GM18858 (cell line): Measurements from ENCODE around the gene TTC34.

Experiments
- ATAC-seq: cut with Tn5 transposase; IDR thresholded peaks from one replicate; pipeline ENCODE4 v1.9.1; 2021; ENCODE audit not compliant: unreplicated experiment

Gene TTC34, protein sequence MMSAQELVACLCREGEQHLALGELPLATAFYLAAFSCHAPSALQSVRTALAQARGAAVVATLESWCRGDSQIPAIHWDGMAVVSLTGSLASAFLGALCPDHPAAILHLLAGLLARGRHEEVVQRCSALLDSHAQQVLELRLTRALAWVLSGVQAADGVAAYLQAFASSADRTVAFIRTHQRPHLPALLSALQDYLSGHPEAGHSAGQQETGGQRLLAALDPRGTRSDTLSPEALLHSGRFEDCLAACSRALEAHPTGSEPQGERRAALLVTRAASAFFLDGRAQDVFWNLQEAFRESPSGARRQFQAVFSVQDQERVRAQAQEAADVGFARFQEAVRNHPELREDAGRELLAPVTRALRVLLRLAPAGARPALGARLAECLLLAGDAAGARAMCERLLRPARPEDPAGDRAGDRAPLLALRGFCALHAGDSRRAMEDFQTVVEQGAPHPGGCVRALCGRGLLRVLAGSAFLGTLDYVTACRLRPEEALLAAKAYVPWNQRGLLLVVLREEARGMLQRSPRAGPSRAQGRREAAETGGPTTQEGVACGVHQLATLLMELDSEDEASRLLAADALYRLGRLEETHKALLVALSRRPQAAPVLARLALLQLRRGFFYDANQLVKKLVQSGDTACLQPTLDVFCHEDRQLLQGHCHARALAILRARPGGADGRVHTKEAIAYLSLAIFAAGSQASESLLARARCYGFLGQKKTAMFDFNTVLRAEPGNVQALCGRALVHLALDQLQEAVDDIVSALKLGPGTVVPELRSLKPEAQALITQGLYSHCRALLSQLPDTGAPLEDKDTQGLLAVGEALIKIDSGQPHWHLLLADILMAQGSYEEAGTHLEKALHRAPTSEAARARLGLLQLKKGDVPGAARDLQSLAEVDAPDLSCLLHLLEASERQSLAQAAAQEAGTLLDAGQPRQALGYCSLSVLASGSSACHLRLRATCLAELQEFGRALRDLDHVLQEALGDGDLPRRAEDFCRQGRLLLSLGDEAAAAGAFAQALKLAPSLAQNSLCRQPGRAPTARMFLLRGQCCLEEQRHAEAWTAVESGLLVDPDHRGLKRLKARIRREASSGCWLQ

DNA sequence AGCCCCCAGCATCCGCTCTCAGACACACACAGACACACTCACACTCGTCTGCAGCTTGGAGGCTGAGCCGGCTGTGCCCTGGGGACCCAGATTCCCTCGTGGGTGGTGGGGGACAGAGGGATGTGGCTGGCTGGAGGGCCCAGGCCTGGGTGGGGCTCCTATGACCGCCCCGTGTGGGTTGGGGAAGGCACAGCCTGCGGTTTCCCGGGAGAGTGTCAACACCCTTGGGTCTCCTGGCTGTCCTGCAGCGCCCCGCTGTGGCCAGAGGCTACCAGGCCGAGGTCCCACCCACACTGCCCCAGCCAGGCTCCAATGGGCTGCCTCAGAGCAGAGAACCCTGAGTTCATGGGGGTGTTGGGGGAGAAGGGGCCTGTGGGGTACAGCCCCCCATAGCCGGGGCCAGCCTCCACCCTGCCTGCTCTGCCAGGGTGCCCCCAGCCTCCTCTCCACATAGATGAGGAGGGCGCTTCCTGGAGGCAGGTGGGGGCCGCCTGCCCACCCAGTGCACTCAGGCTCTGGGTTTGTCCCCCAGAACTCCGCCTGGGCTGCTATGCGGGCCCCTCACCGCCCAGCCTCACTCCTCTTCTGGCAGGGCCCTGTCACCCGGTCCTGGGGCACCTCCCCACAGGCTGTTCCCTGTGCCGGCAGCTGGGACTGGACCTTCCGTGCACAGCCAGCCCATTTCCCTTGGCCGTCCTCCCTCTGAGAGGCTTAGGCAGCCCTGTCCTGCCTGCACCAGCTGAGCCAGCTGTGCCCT lies at the start of gene TTC34:
TTC34 (minus strand) TSS at position 159 of the 757 bp plus-strand sequence. CDS start 866 bp downstream, outside the sequence.
- no peak for ATAC-seq

DNA sequence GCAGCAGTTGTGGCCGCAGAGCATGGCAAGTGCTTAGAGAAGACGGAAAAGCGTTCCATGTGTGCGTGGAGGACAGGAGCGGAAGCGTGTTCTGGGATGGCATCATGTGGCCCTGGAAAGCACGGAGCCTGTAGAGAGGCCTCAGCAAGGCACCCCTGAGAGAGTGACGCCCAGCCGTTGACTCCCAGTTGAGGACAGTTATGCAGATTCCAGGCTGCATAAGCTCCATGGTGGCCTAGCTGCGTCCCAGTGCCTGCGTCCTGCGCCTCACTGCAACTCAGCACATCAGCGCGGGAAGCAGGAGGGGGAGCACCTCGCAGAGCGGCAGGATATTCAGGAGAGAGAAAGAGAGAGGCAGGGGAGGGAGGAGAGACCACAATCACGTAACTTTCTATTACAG lies 49.0 kb upstream of the TTC34 start:
- no peak for ATAC-seq

DNA sequence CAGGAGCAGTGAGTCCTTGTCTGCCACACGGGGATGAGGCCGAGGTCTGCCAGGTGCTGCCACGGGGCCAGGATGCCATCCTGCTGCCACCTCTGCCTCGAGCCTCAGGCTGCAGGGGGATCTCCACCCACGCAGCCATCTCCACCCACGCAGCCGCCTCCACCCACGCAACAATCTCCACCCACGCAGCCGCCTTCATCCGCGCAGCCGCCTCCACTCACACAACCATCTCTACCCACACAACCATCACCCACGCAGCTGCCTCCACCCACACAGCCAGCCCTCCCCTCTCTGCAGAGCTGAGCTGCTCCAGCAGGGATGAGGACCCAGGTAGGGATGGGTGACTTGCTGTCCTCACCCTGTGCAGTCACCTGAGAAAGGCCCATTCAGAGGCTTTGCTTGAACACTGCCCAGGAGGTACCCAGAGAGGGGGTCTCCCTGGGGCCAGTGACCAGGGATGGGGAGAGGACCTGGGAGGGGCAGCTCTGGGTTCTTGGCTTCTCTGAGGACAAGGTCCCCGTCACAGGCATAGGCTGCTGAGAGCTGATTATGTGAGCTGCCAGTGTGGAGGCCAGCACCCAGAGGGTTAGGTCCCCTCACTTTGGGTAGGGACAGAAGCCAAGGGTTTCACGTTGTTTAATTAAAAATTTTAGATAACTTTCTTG lies 46.6 kb upstream of the TTC34 start:
- ATAC-seq = no peak

DNA sequence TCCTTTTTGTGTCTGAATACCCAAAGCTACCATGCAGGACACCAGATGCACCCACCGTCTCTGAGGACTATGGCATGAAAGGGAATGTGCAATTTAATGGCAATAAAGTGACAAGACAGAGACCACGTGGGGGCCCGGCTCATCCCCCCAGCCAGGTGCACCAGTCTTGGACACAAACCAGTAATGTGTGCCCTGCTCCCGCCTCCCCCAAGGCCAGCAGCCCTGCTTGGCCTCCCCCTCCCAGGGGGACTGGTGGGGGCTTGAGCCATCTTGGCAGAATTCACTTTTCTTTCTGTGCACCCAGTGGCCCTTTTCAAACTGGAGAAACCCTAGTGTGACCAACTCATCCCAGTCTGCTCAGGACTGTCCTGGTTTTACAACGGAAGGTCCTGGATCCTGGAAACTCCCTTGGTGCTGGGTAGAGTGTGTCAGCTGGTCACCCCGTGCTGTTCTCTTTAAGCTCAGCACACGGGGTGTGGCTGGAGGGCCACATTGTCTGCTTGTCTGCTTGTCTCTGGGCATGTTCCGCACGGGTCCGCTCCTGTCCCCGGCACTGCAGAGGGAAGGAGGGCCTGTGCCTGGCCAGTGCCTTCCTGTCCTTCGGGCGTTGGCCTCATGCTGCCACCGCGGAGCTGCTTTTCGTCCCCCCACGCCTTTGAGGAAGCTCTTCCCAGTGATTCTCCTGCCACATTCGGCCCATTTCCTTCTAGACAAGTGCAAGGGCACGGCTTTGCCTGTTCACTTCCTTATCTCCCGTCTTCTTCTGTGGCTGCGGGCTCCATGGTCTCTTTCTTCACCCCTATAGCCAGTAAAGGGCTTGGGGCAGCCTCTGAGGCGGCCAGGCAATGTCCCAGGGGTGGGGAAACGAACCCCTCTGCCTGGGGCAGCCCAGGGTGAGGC lies 45.8 kb upstream of the TTC34 start:
- ATAC-seq = no peak

DNA sequence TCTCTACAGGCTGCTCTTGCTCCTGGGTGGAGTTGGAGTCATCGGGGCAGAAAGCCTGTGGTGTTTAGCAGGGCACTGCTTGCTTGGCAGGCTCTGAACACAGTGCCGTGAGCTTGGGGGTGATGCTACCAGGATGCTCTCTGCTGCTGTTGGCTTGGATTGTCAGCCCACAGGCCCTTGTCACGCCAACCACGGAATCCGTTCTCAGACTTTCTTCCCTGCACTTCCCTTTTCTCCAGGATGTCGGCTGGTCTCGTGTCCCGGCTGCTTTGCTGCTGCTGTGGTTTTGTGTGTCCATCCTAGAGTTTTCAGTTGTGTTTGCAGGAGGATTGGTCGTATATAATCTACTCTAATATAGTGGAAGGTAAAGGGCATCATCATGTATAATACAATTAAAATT lies 44.4 kb upstream of the TTC34 start:
- no peak for ATAC-seq

DNA sequence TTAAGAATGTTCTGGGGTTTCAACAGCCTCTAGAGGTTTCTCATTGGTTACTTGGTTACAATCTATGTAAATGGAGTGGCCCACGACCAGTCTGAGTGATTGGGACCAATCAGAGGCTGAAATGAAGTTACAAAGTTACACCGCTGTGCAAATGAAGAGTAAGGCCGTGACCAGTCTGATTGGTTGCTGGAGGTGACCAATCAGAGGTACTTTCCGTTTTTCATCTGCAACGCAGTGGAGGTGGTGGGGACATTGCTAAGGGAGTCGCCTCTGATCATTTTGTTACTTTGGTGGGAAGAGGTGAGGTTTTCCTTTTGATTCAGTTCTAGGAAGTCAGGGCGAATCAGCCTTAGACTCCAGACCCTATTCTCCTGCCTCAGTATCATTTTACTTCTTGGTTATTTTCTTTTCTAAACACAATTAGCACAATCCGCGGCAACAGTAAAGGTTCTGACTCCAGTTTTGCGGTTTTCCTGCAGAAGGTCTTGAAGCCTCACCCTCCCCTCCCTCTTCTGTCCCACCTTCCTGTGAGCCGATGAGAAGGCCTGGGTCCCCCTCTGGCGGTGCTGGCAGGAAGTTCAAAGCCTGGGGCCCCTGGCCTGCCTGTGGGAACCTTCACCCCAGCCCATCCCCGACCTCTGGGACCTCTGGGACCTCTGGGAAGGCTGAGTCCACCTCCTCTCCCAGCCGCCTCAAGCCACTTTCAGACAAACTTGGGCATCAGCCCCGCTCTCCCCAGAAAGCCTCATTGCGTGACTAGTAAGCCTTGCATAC lies 38.7 kb upstream of the TTC34 start:
- no peak for ATAC-seq

DNA sequence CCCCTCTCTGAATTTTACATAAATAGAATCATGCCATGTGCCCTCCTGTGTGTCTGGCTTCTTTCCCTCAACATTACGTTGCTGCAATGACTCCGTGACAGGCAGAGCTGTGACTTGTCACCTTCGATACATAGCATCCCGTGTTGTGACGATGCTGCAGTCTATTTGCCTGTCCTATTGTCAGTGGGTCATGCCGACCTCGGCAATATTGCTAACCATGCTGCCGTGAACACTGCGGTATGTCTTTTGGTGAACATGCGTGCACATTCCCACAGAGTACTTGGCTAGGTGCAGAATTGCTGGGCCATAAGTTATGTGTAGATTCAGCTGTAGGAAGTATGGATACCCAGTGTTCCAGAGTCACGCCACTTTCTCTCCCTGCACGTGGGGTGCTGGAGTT lies 36.3 kb upstream of the TTC34 start:
- no peak for ATAC-seq

DNA sequence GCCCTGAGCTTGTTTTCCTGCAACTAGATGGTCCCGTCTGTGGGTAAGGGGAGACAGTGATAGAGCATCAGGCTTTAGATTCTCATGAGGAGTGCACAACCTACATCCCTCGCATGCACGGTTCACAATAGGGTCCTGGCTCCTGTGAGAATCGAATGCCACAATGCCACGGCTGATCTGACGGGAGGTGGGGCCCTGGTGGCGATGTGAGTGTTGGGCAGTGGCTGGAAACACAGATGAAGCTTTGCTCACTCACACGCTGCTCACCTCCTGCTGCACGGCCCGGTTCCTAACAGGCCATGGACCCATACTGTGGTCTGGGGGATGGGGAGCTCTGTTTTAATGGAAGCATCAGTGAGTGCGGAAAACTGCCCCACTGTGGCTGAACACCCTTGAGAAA lies 35.8 kb upstream of the TTC34 start:
- ATAC-seq = no peak

DNA sequence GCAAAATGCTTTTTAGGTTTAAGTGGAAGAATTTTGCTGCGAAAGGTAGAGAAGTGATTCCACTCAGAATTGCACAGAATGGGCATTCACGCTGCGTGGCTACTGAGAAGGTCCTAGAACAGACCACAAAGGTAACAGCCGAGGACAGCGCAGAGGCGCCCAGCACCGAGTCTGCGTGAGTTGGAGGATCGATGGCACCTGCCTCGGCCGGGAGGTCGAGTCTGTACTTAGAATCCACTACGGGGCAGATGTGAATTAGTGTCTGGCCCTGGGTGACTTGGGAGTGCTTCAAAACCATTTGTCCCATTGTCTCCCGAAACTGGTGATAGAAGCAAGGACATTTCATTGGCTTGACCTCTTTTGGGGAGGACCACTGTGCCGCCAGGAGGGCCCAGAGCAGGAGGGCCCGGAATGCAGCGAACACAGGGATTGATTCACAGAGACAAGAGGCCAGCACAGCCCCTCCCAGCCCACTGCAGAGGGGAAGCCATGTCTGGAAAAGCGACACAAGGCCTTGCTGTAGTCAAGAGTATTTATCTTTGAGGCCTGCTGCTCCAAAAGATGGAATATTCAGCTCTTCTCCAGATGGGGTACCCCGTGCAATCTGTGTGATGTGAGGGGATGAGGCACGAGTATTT lies 35.0 kb upstream of the TTC34 start:
- no peak for ATAC-seq

DNA sequence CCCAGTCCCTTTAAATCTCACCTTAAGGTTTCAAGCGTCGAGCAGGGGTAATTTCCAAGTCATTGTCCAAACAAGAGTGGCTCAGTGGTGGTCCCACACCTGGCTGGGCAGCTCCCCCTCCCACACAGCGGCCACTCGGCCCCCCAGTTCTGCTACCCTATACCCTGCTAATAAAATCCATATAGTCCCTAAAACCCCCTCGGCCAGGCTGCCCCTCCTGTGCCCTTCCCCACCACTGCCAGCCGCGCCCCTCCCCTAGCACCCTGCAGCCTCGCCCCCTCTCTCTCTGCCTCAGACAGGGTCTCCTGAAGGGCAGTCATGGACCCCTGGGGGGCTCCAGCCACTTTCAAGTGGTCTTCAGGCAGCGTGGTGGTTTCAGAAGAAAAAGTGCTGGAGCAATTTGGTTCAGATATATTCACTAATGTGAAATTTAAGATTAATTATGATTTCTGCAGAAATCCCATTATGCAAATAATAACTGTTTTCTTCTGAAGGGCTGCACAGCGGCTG lies 34.2 kb upstream of the TTC34 start:
- ATAC-seq = no peak

DNA sequence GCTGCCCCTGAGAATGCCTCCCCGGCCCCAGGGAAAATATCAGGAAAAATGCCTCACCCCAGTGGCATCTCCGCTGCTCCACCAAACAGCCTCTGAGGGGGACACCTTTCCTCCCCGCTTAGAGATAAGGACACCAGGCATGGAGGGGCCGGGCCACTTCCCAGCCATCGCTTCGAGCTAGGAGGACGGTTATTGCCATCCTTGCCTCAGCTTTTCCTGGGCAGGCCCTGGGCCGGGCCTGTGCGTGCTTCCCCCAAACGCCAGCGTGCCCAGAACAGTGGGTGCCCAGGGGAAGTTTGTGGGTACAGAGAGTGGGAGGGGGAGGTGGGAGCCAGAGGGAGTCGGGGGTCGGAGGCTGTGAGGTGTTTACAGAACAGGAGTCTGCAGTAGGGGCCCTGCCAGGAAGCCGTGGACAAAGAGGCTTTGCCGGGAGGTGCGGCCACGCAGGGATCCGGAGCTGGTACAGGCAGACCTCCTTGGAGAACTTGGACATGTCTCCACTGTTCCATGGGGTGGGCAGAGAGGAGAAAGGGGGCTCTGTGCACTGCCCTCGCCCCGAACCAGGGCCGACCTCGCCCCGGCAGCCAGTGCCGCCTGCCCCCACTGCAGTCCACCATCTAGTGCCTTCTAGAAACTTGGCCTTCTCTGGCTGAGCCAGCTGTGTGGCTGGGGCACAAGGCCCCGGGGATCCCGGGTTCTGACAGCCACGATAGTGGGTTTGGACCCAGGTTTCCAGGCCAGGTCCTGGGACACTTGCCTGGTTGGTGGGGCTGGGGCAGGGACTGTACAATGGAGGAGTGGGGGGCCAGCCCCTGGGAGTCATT lies 33.5 kb upstream of the TTC34 start:
- ATAC-seq = no peak

DNA sequence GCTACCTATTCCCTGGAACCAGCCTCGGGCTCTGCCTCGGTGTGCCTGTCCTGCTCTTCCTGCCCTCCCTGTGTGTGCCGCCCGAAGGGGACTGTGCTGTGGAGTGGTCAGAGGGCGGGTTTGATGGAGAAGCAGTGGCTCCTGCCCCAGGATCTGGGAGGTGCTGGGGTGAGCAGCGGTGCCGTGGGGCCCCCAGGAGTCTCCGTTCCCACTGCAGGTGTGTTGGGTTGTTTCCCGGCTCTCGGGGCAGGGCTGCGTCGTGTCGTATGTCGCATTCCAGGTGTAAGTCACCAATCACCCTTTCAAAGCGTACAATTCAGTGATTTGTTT lies 32.6 kb upstream of the TTC34 start:
- no peak for ATAC-seq

DNA sequence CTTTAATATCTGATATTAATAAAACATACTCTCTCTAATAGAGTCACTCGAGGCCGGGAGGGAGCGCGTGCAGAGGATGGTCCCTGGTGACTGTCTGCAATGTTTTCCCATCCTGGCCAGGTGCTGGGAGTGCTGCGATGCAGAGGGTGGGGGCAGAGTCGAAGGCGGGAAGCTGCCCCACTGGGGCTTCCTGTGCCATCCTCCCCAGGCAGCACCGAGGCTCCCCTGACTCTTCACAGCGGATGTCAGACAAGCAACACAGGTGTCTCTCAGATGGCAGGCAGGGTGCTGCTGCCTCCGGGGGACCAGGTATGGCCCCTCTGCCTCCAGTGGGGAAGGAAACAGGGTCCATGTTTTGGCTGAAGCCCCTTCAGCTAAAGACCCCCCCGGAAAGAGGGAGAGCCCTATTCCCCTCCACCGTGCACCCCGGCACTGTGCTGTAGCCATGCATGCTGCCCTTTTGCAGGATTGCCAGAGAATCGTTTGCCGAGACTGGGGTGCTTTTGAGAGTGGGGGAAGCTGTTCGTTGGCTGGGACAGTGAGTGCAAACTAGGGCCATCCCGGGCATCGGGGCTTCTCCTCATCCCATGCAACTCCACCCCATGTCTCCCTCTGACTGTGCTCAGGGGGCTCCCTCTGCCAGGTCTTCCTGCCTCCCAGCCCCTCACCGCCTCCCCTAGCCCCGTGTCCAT lies 32.1 kb upstream of the TTC34 start:
- no peak for ATAC-seq

DNA sequence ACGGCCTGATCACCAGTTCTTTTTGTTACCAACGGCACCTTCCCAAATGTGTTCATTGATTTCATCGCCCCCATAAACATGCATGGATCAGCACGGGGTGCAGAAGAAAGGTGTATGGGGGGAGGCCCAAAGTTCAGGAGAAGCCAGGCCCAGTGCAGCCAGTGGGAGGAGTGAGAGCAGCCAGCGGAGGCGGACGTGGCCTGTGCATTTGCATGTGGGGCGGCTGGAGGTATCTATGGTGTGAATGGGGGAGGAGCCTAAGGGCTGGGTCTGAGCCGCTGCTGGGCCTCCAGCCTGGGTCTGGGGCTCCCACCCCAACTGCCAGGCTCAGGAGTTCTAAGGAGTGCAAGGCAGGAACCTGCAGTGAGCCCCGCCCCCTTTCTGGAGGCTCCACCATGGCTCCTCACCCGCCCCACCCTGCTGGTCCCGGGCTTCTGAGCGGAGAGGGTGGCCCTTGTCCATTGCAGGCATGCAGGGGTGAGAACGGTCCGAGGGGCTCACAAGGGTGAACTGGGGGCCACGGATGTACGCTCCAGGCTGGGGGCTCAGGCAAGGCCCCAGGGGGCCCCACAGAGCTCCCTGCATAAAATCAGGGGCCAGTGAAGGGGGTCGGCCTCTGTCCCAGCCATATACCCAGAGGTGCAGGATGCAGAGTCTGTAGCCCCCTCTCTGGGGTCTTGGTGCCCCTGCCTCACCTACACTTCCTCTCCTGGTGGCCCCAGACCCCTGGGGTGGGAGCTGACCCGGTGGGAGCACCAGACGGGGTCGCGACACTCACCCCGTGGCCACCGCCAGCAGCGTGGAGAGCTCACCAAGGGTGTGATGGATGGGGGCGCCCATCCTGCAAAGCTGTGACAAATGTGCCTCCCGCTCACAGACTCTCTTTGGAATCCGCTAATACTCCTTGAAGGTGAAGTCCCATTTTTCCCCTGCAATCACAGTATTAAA lies 31.3 kb upstream of the TTC34 start:
- ATAC-seq = no peak

DNA sequence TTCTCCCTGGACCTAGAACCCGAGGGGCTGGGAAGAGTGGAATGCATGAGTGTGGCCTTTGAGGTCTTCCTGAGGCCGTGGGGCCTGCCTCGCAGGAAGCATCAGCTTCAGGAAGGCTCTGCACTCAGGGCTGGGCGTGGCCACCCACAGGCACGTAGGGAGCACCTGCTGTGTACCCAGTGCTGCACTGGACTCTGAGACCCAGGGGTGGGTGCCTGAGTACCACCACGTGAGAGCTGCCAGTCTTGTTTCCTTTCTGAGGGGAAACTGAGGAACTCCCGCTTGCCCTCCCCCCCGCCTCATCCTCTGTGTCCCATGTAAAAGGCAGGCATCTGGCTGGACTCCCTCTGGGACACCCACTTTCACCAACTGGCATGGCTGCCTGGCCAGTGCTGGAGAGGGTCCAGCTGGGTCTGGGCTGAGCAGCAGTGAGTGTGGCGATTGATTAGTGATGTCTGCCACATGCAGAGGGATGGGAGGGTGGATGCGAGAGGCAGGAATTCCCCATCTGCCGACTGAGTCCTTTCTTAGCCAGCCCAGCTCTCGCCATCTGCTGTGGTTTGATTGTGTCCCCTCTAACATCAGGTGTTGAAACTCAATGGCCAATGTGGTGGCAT lies 30.2 kb upstream of the TTC34 start:
- ATAC-seq = no peak
